ENCODE data around the gene PFKL.
"Not testable (repeated sequence)": the region's sequence is repeated elsewhere in the genome, so short reads cannot be mapped to it uniquely, and the experiment has no call there.

Gene PFKL

GRCh38 chr21:44279354-44280260 lies 20.2 kb upstream of the PFKL start:
- DNase-seq = no peak

GRCh38 chr21:44281801-44282200 lies 18.1 kb upstream of the PFKL start:
- no peak for DNase-seq

- DNase-seq = no peak
These were observed 17.5 kb upstream of the PFKL start for GRCh38 chr21:44282370-44282769.

GRCh38 chr21:44283211-44283785 lies 16.6 kb upstream of the PFKL start:
- not testable (repeated sequence) for DNase-seq

- no peak for DNase-seq
These were observed 15.9 kb upstream of the PFKL start for GRCh38 chr21:44283948-44284347.

GRCh38 chr21:44285138-44285992 lies 14.5 kb upstream of the PFKL start, which contains the start of gene AIRE:
AIRE (plus strand) TSS chr21:44285876; CDS start chr21:44286007, 131 bp downstream.
- peak; percentile 17 for DNase-seq

GRCh38 chr21:44286086-44286715 lies 13.7 kb upstream of the PFKL start:
- no peak for DNase-seq

- DNase-seq = peak; percentile 42
These were observed 12.9 kb upstream of the PFKL start for GRCh38 chr21:44286716-44287632.

GRCh38 chr21:44288251-44289110 lies 11.4 kb upstream of the PFKL start:
- DNase-seq = no peak

- no peak for DNase-seq
These were observed 10.4 kb upstream of the PFKL start for GRCh38 chr21:44289381-44290010.

- no peak for DNase-seq
These were observed 9.4 kb upstream of the PFKL start for GRCh38 chr21:44290327-44291077.

- no peak for DNase-seq
These were observed 8.5 kb upstream of the PFKL start for GRCh38 chr21:44291078-44291935.

- DNase-seq = no peak
These were observed 7.7 kb upstream of the PFKL start for GRCh38 chr21:44291936-44292811.

GRCh38 chr21:44292812-44293195 lies 7.0 kb upstream of the PFKL start:
- DNase-seq = no peak

- no peak for DNase-seq
These were observed 6.2 kb upstream of the PFKL start for GRCh38 chr21:44293551-44294231.

- peak; percentile 54 for DNase-seq
These were observed 5.3 kb upstream of the PFKL start for GRCh38 chr21:44294391-44295162.
